HG02571 (cell line): ENCODE data around the gene PRG3.
"Not testable (repeated sequence)": the region's sequence is repeated elsewhere in the genome, so short reads cannot be mapped to it uniquely, and the experiment has no call there.

Source experiments
- ATAC-seq: cut with Tn5 transposase; IDR thresholded peaks from one replicate; pipeline ENCODE4 v1.9.1; 2021; ENCODE audit warnings: mild to moderate bottlenecking, moderate library complexity; ENCODE audit not compliant: unreplicated experiment

Gene PRG3

GRCh38 chr11:57409321-57410100, 28.6 kb upstream of the PRG3 start:
- no peak for ATAC-seq

- ATAC-seq = no peak
Observed at GRCh38 chr11:57408771-57409170, 27.8 kb upstream of the PRG3 start.

- ATAC-seq = no peak
Observed at GRCh38 chr11:57407941-57408475, 27.1 kb upstream of the PRG3 start.

GRCh38 chr11:57407010-57407920, 26.3 kb upstream of the PRG3 start:
- no peak for ATAC-seq

GRCh38 chr11:57406337-57406904, 25.5 kb upstream of the PRG3 start:
- peak; percentile 82 for ATAC-seq

- ATAC-seq = no peak
Observed at GRCh38 chr11:57405271-57405860, 24.4 kb upstream of the PRG3 start.

- ATAC-seq = no peak
Observed at GRCh38 chr11:57403802-57404147, 22.8 kb upstream of the PRG3 start.

- not testable (repeated sequence) for ATAC-seq
Observed at GRCh38 chr11:57403003-57403801, 22.3 kb upstream of the PRG3 start.

- ATAC-seq = no peak
Observed at GRCh38 chr11:57402188-57403002, 21.4 kb upstream of the PRG3 start.

GRCh38 chr11:57399972-57400578, 19.1 kb upstream of the PRG3 start:
- ATAC-seq = no peak

- no peak for ATAC-seq
Observed at GRCh38 chr11:57399221-57399620, 18.3 kb upstream of the PRG3 start.

GRCh38 chr11:57397394-57397990, 16.5 kb upstream of the PRG3 start:
- no peak for ATAC-seq

GRCh38 chr11:57396744-57397143, 15.8 kb upstream of the PRG3 start:
- ATAC-seq = no peak

- no peak for ATAC-seq
Observed at GRCh38 chr11:57395905-57396623, 15.1 kb upstream of the PRG3 start.

- ATAC-seq = no peak
Observed at GRCh38 chr11:57394203-57394965, 13.4 kb upstream of the PRG3 start.

GRCh38 chr11:57392763-57393105, 11.8 kb upstream of the PRG3 start:
- ATAC-seq = no peak

GRCh38 chr11:57392066-57392762, 11.3 kb upstream of the PRG3 start:
- no peak for ATAC-seq
